CD4-positive, alpha-beta T cell treated with Interleukin-6 for 4 hours (primary cell): ENCODE measurements around the gene ARPC3.
"Not testable (repeated sequence)": the region's sequence is repeated elsewhere in the genome, so short reads cannot be mapped to it uniquely, and the experiment has no call there.

ENCODE experiments used
- DNase-seq: peaks from one replicate; pipeline ENCODE4 v3.0.0-alpha.2; 2020; ENCODE audit warnings: mixed read lengths

Gene ARPC3

GRCh38 chr12:110449799-110450497 lies at the start of gene ARPC3:
Gene ARPC3, minus strand, starts transcription at chr12:110450337. Its CDS starts 77 bp downstream, at chr12:110450260.
- peak; percentile 96 for DNase-seq

- DNase-seq, result no peak
These were observed 49.0 kb upstream of the ARPC3 start for GRCh38 chr12:110498984-110499706.

GRCh38 chr12:110475426-110475825 lies 25.3 kb upstream of the ARPC3 start:
- no peak for DNase-seq

GRCh38 chr12:110468214-110469048 lies 18.3 kb upstream of the ARPC3 start, which contains the start of the genes FAM216A and GPN3:
Gene FAM216A, plus strand, starts transcription at chr12:110468845. Its CDS starts 31 bp downstream, at chr12:110468876.
Gene GPN3, minus strand, starts transcription at chr12:110468257. Its CDS starts 54 bp downstream, at chr12:110468203.
- peak; percentile 95 for DNase-seq

- DNase-seq, result no peak
These were observed 17.7 kb upstream of the ARPC3 start for GRCh38 chr12:110467847-110468213.

- DNase-seq, result no peak
These were observed 16.7 kb upstream of the ARPC3 start for GRCh38 chr12:110466791-110467190.

GRCh38 chr12:110465765-110466164 lies 15.6 kb upstream of the ARPC3 start:
- not testable (repeated sequence) for DNase-seq

- no peak for DNase-seq
These were observed 14.9 kb upstream of the ARPC3 start for GRCh38 chr12:110465024-110465423.

- not testable (repeated sequence) for DNase-seq
These were observed 11.1 kb upstream of the ARPC3 start for GRCh38 chr12:110461189-110461588.

- DNase-seq, result no peak
These were observed 8.6 kb upstream of the ARPC3 start for GRCh38 chr12:110458756-110459155.

- DNase-seq, result no peak
These were observed 3.6 kb upstream of the ARPC3 start for GRCh38 chr12:110453569-110454296.

GRCh38 chr12:110451263-110451662 lies 1.1 kb upstream of the ARPC3 start:
- no peak for DNase-seq

GRCh38 chr12:110444455-110444854 lies 5.7 kb downstream of the ARPC3 start:
- no peak for DNase-seq

- no peak for DNase-seq
These were observed 13.9 kb downstream of the ARPC3 start for GRCh38 chr12:110436231-110436630.

GRCh38 chr12:110431957-110432587 lies 18.1 kb downstream of the ARPC3 start:
- DNase-seq, result no peak

- not testable (repeated sequence) for DNase-seq
These were observed 20.5 kb downstream of the ARPC3 start for GRCh38 chr12:110429676-110430075.

- no peak for DNase-seq
These were observed 23.7 kb downstream of the ARPC3 start for GRCh38 chr12:110426406-110426805.

GRCh38 chr12:110424237-110424636 lies 25.9 kb downstream of the ARPC3 start:
- no peak for DNase-seq

GRCh38 chr12:110421701-110422100 lies 28.4 kb downstream of the ARPC3 start:
- DNase-seq, result no peak

GRCh38 chr12:110421159-110421661 lies 28.9 kb downstream of the ARPC3 start:
- DNase-seq, result no peak

- DNase-seq, result not testable (repeated sequence)
These were observed 29.5 kb downstream of the ARPC3 start for GRCh38 chr12:110420644-110421043.

GRCh38 chr12:110417113-110417512 lies 33.0 kb downstream of the ARPC3 start:
- DNase-seq, result not testable (repeated sequence)
